Tibial nerve (tissue), 4 donors: ENCODE results near the gene EXOC2. TPM values are rescaled to one million over a fixed set of nuclear protein-coding genes. Genes with fewer than 3 reads are reported as not detected.

ENCODE experiments used
- DNase-seq, 2 donors: peaks; one replicate each; pipeline ENCODE4 v3.0.0-alpha.2; 2019; ENCODE audit warnings: low spot score in 2 of 2
- H3K27ac ChIP-seq, 4 donors: fragments of 200-600 bp; sonication (generic) in 3 of 4; one replicate each; pipeline ENCODE4 v1.5.1; 2017 to 2019; ENCODE audit warnings: mild to moderate bottlenecking in 1 of 4
- H3K27me3 ChIP-seq, 2 donors: fragments of 200-600 bp; sonication (generic) in 1 of 2; one replicate each; pipeline versions ENCODE4 v1.5.1 to v1.6.0; 2017 to 2019
- H3K36me3 ChIP-seq, 3 donors: fragments of 200-600 bp; sonication (generic); one replicate each; pipeline ENCODE4 v1.5.1; 2018 to 2019
- H3K4me1 ChIP-seq, 4 donors: fragments of 200-600 bp; sonication (generic) in 3 of 4; one replicate each; pipeline ENCODE4 v1.5.1; 2017 to 2019
- H3K4me3 ChIP-seq, 4 donors: fragments of 200-600 bp; sonication (generic) in 3 of 4; one replicate each; pipeline ENCODE4 v1.5.1; 2017 to 2019; ENCODE audit warnings: mild to moderate bottlenecking in 1 of 4, moderate library complexity in 1 of 4
- H3K9me3 ChIP-seq, 4 donors: fragments of 200-600 bp; sonication (generic) in 3 of 4; one replicate each; pipeline ENCODE4 v1.5.1; 2017 to 2019
- EP300 ChIP-seq, 2 donors: sonication (generic); formaldehyde crosslinking; IDR thresholded peaks; one replicate each; pipeline ENCODE4 v1.6.1; 2017; ENCODE audit warnings: antibody characterized with exemption in 2 of 2, mild to moderate bottlenecking in 1 of 2
- POLR2A ChIP-seq, 2 donors: fragments of 450-650 bp; IDR thresholded peaks; one replicate each; pipeline ENCODE4 v1.6.1; 2017; ENCODE audit warnings: antibody characterized with exemption in 2 of 2, mild to moderate bottlenecking in 2 of 2, moderate library complexity in 2 of 2
- WGBS, 2 donors: methylation state at CpG; one replicate each; pipeline ENCODE4 v1.1.5; 2018; 5-methylcytosine and 5-hydroxymethylcytosine counted together
- total RNA-seq, 4 donors: library from RNA; depleted of rRNA; stranded (reverse); fragments of >200 nt; gene quantifications; one replicate each; pipeline ENCODE4 v1.1.0, GENCODE V29; 2016
- TF ChIP-seq, protein P1 (sequence below), 5 experiments: fragments of 200-600 bp in 3 of 5; fragments of 450-650 bp in 2 of 5; sonication (generic) in 3 of 5; IDR thresholded peaks; one replicate each; pipeline ENCODE4 v1.5.1; 2016 to 2019; ENCODE audit warnings: antibody characterized with exemption in 5 of 5, mild to moderate bottlenecking in 3 of 5, moderate library complexity in 2 of 5

The EXOC2 gene
- total RNA-seq, 4 donors from 2014 or later, result 20.8 to 30.0 (median 24.1) TPM

DNA sequence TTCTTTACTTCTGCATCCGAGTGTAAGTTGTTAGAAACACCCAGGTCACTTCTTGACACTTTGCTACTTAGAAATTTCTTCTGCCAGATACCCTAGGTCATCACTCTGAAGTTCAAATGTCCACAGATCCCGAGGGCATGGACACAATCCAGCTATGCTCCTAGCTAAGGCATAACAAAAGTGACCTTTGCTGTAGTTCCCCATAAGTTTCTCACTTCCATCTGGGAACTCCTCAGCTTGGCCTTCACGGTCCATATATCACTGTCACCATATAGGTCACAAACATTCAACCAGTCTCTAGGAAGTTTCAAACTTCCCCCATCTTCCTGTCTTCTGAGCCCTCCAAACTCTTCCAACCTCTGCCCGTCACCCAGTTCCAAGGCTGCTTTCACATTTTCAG, 236.1 kb downstream of the EXOC2 start:
- H3K27ac ChIP-seq, result no peak overlapping the region
- 71 to 78% methylated on average over 4 of the region's 4 CpGs for WGBS, 2 donors
- no peak for DNase-seq
- H3K9me3 ChIP-seq, result peaks cover 0 to 7% (median 0%) of the 10 kb centered on the region in 4 donors
- peaks cover 0 to 24% (median 0%) of the 10 kb centered on the region in 4 donors for H3K4me1 ChIP-seq
- TF ChIP-seq POLR2A (IDR thresholded peaks at IDR 0.05), result no peak
- H3K36me3 ChIP-seq, result no peaks in the 10 kb centered on the region
- no peak overlapping the region for H3K4me3 ChIP-seq
- no peaks in the 10 kb centered on the region for H3K27me3 ChIP-seq

DNA sequence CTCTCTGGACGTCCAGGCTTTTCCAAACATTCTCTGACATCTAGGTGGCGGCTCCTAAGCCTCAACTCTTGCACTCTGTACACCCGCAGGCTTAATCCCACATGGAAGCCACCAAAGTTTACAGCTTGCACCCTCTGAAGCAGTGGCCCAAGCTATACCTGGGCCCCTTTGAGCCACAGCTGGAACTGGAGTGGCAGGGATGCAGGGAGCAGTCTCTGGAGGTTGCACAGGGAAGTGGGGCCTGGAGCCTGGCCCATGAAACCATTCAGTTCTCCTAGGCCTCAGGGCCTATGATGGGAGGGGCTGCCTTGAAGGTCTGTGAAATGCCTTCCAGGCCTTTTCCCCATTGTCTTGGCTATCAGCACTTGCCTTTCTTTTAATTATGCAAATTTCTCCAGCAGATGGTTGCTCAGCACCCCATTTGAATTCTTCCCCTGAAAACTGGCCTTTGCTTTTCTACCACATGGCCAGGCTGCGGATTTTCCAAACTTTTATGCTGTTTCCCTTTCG, 236.5 kb downstream of the EXOC2 start:
- H3K4me3 ChIP-seq, result no peak overlapping the region
- WGBS, 2 donors, result 86 to 92% methylated on average over 5 of the region's 5 CpGs
- H3K27me3 ChIP-seq, result no peaks in the 10 kb centered on the region
- DNase-seq, result no peak
- H3K27ac ChIP-seq, result no peak overlapping the region
- H3K36me3 ChIP-seq, result no peaks in the 10 kb centered on the region
- H3K4me1 ChIP-seq, result peaks cover 0 to 24% (median 0%) of the 10 kb centered on the region in 4 donors
- TF ChIP-seq, protein P1, sequence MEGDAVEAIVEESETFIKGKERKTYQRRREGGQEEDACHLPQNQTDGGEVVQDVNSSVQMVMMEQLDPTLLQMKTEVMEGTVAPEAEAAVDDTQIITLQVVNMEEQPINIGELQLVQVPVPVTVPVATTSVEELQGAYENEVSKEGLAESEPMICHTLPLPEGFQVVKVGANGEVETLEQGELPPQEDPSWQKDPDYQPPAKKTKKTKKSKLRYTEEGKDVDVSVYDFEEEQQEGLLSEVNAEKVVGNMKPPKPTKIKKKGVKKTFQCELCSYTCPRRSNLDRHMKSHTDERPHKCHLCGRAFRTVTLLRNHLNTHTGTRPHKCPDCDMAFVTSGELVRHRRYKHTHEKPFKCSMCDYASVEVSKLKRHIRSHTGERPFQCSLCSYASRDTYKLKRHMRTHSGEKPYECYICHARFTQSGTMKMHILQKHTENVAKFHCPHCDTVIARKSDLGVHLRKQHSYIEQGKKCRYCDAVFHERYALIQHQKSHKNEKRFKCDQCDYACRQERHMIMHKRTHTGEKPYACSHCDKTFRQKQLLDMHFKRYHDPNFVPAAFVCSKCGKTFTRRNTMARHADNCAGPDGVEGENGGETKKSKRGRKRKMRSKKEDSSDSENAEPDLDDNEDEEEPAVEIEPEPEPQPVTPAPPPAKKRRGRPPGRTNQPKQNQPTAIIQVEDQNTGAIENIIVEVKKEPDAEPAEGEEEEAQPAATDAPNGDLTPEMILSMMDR (IDR thresholded peaks at IDR 0.05), result no peak
- TF ChIP-seq POLR2A (IDR thresholded peaks at IDR 0.05) (no peak), EP300 (IDR thresholded peaks at IDR 0.05) (no peak)
- peaks cover 0 to 7% (median 0%) of the 10 kb centered on the region in 4 donors for H3K9me3 ChIP-seq

DNA sequence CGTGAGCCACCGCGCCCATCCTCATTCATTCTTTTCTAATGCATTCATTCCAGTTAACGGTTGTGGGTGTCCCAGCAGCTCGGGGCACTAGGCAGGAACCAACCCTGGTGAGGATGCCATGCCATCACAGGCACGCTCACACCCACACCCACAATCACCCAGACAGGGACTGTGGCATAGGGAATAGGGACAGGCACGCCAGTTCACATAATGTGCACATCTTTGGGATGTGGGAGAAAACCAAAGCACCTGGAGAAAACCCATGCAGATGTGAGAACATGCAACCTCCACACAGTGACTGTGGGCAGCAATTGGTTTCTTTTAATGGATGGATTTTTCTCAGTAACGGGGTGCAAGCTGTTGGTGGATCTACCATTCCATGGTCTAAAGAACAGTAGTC, 237.1 kb downstream of the EXOC2 start:
- no peaks in the 10 kb centered on the region for H3K27me3 ChIP-seq
- H3K9me3 ChIP-seq, result peaks cover 0 to 7% (median 0%) of the 10 kb centered on the region in 4 donors
- TF ChIP-seq, protein P1 (IDR thresholded peaks at IDR 0.05), result no peak
- no peak for TF ChIP-seq POLR2A (IDR thresholded peaks at IDR 0.05)
- no peak for TF ChIP-seq EP300 (IDR thresholded peaks at IDR 0.05)
- no peak for DNase-seq
- H3K4me3 ChIP-seq, result no peak overlapping the region
- WGBS, 2 donors, result 93 to 94% methylated on average over 8 of the region's 8 CpGs
- H3K4me1 ChIP-seq, result peaks cover 0 to 24% (median 0%) of the 10 kb centered on the region in 4 donors
- no peaks in the 10 kb centered on the region for H3K36me3 ChIP-seq
- no peak overlapping the region for H3K27ac ChIP-seq

DNA sequence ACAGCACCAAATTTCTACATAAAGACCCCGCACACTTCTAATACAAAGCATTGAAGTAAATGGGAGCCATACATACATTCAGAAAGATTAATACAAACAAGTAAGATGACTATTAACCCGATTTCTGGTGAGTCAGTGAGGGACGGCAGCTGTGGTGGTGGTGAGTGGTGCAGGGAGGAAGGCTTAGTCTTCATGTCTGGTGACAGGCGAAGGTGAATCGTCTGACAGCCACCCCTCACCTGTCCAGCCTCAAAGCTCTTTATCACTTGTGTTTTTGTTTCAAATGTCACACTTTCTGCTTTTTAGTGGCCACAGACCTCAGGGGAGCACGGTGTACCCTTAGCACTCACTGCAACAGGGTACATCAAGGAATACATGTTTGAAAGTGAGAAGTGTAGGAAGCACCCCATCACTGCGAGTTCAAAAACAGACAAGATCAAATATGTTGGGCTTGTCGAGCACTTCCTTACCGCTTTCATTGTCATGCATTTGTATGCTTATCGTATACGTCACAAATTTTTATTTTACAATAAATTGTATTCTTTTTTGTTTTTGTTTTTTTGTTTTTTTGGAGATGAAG, 237.8 kb downstream of the EXOC2 start:
- DNase-seq, result no peak
- H3K9me3 ChIP-seq, result peaks cover 0 to 7% (median 0%) of the 10 kb centered on the region in 4 donors
- no peak overlapping the region for H3K27ac ChIP-seq
- no peak overlapping the region for H3K4me3 ChIP-seq
- WGBS, 2 donors, result 93 to 94% methylated on average over 11 of the region's 11 CpGs
- no peaks in the 10 kb centered on the region for H3K27me3 ChIP-seq
- TF ChIP-seq EP300 (IDR thresholded peaks at IDR 0.05), result no peak
- TF ChIP-seq, protein P1 (IDR thresholded peaks at IDR 0.05), result no peak
- TF ChIP-seq POLR2A (IDR thresholded peaks at IDR 0.05), result no peak
- H3K36me3 ChIP-seq, result no peaks in the 10 kb centered on the region
- H3K4me1 ChIP-seq, result peaks cover 0 to 24% (median 0%) of the 10 kb centered on the region in 4 donors

DNA sequence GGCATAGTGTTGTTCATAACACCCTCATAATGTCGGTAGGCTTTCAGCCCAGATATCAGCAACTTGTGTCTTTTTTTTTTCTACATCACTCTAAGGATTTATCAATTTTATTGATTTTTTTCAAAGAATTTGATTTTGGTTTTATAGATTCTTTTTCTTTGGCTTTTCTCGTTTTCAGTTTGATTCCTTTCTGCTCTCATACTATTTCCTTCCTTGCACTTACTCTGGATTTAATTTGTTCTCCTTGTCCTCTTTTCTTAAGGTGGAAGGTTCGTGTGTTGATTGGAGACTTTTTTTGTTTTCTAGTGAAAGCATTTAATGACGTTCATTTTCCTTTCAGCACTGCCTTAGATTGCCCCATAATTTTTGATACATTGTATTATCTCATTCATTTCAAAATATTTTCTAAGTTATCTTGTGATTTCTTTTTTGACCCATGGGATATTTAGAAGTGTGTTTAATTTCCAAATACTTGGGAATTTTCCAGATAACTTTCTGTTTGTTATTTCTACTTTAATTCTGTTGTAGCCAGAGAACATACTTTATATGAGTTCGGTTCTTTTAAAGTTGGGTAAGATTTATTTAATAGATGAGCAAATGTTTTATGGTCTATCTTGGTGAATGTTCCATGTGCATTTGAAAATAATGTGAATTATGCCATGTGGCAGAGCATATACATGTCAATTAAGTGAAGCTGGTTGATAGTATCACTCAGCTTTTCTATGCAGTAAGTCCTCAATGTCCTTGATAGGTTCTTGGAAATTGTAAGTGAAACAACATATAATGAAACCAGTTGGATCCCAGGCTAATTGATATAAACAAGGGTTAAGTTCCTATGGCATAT, 238.6 kb downstream of the EXOC2 start:
- 40 to 50% methylated on average over 5 of the region's 5 CpGs for WGBS, 2 donors
- Histone ChIP-seq H3K36me3 (no peaks in the 10 kb centered on the region), H3K27me3 (no peaks in the 10 kb centered on the region), H3K27ac (peak overlapping the region in 2 of 4 donors; percentile 25 to 60), H3K4me1 (peaks cover 0 to 24% (median 0%) of the 10 kb centered on the region in 4 donors), H3K4me3 (no peak overlapping the region), H3K9me3 (peaks cover 0 to 7% (median 0%) of the 10 kb centered on the region in 4 donors)
- no peak for DNase-seq
- TF ChIP-seq POLR2A (IDR thresholded peaks at IDR 0.05) (no peak), EP300 (IDR thresholded peaks at IDR 0.05) (peak; percentile 33 to 58)

DNA sequence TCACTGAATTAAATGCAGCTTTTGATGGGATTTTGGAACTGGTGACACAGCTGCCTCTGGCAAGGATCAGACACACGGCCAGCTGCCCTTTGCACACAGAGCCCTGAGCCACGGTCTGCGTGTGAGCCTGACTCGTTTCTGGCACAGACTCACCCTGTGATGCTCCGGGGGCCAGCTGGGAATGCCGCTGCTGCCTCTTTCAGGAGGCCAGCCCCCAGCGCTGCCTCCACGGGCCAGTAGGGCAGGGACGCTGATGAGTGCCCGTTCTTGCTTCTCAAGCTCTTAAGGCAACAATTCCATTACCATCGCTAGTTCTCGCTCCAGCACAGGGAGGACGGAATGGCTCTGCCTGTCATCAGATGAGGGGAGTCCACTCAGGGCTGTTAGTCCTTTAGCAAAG, 239.8 kb downstream of the EXOC2 start:
- peak; percentile 52 to 68 for DNase-seq
- Histone ChIP-seq H3K4me3 (no peak overlapping the region), H3K4me1 (peaks cover 0 to 24% (median 0%) of the 10 kb centered on the region in 4 donors), H3K36me3 (no peaks in the 10 kb centered on the region), H3K27me3 (no peaks in the 10 kb centered on the region), H3K9me3 (peaks cover 0 to 4% (median 0%) of the 10 kb centered on the region in 4 donors), H3K27ac (peak overlapping the region in 1 of 4 donors; percentile 60)
- TF ChIP-seq EP300 (IDR thresholded peaks at IDR 0.05), result peak in 1 of 2 donors; percentile 53
- TF ChIP-seq, protein P1 (IDR thresholded peaks at IDR 0.05), result no peak
- WGBS, 2 donors, result 45 to 54% methylated on average over 9 to 11 of the region's 13 CpGs
